Suprapubic skin (tissue), 4 donors: Measurements from ENCODE around the gene EOGT. TPM values are rescaled to one million over a fixed set of nuclear protein-coding genes. Genes with fewer than 3 reads are reported as not detected.

ENCODE experiments used
- DNase-seq, 2 donors: peaks; one replicate each; pipeline ENCODE4 v3.0.0-alpha.2; 2019; ENCODE audit warnings: low spot score in 2 of 2
- H3K27ac ChIP-seq: fragments of 200-600 bp; sonication (generic); one replicate; pipeline ENCODE4 v1.5.1; 2019
- H3K27me3 ChIP-seq: fragments of 200-600 bp; sonication (generic); one replicate; pipeline ENCODE4 v1.5.1; 2019
- H3K36me3 ChIP-seq: fragments of 200-600 bp; sonication (generic); one replicate; pipeline ENCODE4 v1.5.1; 2019
- H3K4me1 ChIP-seq: fragments of 200-600 bp; sonication (generic); one replicate; pipeline ENCODE4 v1.5.1; 2019
- H3K4me3 ChIP-seq: fragments of 200-600 bp; sonication (generic); one replicate; pipeline ENCODE4 v1.5.1; 2019; ENCODE audit warnings: mild to moderate bottlenecking
- H3K9me3 ChIP-seq: fragments of 200-600 bp; sonication (generic); one replicate; pipeline ENCODE4 v1.5.1; 2019
- EP300 ChIP-seq: sonication (generic); formaldehyde crosslinking; IDR thresholded peaks from one replicate; pipeline ENCODE4 v1.6.1; 2017; ENCODE audit warnings: antibody characterized with exemption
- POLR2A ChIP-seq, 2 donors: fragments of 450-650 bp; IDR thresholded peaks; one replicate each; pipeline ENCODE4 v1.6.1; 2017; ENCODE audit warnings: antibody characterized with exemption in 2 of 2, mild to moderate bottlenecking in 2 of 2, moderate library complexity in 2 of 2
- POLR2AphosphoS5 ChIP-seq, 3 donors: sonication (generic); formaldehyde crosslinking; IDR thresholded peaks; one replicate each; pipeline ENCODE4 v1.6.1; 2017; ENCODE audit warnings: antibody characterized with exemption in 3 of 3
- whole genome bisulfite sequencing: methylation state at CpG from one replicate; pipeline ENCODE4 v1.1.5; 2018; 5-methylcytosine and 5-hydroxymethylcytosine counted together
- total RNA-seq, 4 donors: library from RNA; depleted of rRNA; stranded (reverse); fragments of >200 nt; gene quantifications; one replicate each; pipeline ENCODE4 v1.1.0, GENCODE V29; 2016
- TF ChIP-seq, protein P1 (sequence below), 2 donors: fragments of 200-600 bp in 1 of 2; fragments of 450-650 bp in 1 of 2; sonication (generic) in 1 of 2; IDR thresholded peaks; one replicate each; pipeline ENCODE4 v1.5.1; 2016 to 2019; ENCODE audit warnings: antibody characterized with exemption in 2 of 2, mild to moderate bottlenecking in 1 of 2, moderate library complexity in 1 of 2

EOGT gene
- total RNA-seq, 4 donors from 2014 or later, result 15.3 to 27.8 (median 20.9) TPM

DNA sequence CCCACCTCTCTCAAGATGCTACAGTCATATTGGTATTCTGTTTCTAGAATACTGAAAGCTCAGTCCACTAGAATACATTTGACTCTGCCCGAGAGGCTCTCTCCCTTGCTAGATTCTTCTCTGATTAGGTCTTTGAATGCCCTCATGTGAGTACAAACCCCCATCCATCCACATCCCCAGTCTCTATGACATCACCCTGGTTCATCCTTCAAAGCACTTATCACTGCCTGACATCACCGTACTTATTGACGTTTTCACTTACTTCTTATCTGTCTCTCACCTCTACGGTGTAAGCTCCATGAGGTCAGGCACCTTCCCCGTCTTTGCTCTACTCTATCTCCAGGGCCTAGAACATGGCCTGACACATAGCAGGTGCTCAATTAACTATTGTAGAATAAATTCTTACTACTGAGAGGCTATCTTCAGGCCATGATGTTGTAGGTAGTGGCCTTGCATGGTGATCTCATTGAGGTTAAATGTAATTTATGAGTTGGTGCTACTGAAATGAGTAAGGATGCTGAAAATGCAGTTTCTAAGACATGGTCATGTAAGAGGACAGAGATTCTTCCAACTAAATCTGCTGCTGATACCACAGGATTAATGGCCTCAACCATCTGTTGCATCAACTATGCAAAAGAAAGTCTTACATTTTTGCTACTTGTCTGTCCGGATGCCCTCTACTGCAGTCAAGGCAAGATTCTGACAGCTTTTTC lies 26.8 kb downstream of the EOGT start:
- Histone ChIP-seq H3K27ac (no peak overlapping the region), H3K9me3 (no peaks in the 10 kb centered on the region), H3K4me3 (no peak overlapping the region), H3K36me3 (peaks cover 81% of the 10 kb centered on the region), H3K27me3 (no peaks in the 10 kb centered on the region), H3K4me1 (no peaks in the 10 kb centered on the region)
- no peak for TF ChIP-seq POLR2AphosphoS5 (IDR thresholded peaks at IDR 0.05)
- TF ChIP-seq POLR2A (IDR thresholded peaks at IDR 0.05), result no peak
- no peak for TF ChIP-seq EP300
- TF ChIP-seq, protein P1, sequence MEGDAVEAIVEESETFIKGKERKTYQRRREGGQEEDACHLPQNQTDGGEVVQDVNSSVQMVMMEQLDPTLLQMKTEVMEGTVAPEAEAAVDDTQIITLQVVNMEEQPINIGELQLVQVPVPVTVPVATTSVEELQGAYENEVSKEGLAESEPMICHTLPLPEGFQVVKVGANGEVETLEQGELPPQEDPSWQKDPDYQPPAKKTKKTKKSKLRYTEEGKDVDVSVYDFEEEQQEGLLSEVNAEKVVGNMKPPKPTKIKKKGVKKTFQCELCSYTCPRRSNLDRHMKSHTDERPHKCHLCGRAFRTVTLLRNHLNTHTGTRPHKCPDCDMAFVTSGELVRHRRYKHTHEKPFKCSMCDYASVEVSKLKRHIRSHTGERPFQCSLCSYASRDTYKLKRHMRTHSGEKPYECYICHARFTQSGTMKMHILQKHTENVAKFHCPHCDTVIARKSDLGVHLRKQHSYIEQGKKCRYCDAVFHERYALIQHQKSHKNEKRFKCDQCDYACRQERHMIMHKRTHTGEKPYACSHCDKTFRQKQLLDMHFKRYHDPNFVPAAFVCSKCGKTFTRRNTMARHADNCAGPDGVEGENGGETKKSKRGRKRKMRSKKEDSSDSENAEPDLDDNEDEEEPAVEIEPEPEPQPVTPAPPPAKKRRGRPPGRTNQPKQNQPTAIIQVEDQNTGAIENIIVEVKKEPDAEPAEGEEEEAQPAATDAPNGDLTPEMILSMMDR (IDR thresholded peaks at IDR 0.05), result no peak
- no peak for DNase-seq
- 95% methylated on average over 6 of the region's 6 CpGs for WGBS

DNA sequence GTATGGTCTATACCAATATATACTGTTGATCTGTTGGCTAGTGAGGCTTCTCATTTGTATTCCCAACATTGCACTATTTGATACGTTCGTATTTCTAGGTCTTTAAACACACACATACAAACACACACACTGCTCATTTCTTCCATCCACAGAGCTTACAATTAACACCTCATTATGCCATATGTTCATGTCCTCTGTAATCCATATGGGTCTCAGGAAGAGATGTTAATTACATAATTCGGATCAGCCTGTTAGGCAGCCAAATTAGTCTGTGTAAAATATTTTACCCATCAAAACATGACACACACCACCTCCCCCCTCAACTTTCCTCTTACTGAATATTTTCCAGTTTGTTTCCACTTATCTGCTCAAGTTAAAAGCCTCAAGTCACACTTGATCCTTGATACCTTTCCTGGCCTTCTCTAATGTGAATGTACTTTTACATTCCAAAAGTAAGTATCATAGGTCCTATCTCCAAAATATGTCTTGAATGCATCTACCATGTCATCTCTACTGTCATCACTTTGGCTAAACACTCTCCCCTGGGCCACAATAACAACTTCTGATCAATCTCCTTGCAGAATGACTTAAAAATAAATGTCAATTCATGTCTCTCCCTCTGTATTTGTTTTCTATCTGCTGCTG lies 28.2 kb downstream of the EOGT start:
- WGBS, result 92% methylated on average over 2 of the region's 3 CpGs
- peaks cover 87% of the 10 kb centered on the region for H3K36me3 ChIP-seq
- TF ChIP-seq POLR2AphosphoS5 (IDR thresholded peaks at IDR 0.05) (no peak), EP300 (no peak), POLR2A (IDR thresholded peaks at IDR 0.05) (no peak)
- TF ChIP-seq, protein P1 (IDR thresholded peaks at IDR 0.05), result no peak
- no peak overlapping the region for H3K4me3 ChIP-seq
- no peaks in the 10 kb centered on the region for H3K27me3 ChIP-seq
- H3K9me3 ChIP-seq, result no peaks in the 10 kb centered on the region
- no peak for DNase-seq
- H3K27ac ChIP-seq, result no peak overlapping the region
- no peaks in the 10 kb centered on the region for H3K4me1 ChIP-seq

DNA sequence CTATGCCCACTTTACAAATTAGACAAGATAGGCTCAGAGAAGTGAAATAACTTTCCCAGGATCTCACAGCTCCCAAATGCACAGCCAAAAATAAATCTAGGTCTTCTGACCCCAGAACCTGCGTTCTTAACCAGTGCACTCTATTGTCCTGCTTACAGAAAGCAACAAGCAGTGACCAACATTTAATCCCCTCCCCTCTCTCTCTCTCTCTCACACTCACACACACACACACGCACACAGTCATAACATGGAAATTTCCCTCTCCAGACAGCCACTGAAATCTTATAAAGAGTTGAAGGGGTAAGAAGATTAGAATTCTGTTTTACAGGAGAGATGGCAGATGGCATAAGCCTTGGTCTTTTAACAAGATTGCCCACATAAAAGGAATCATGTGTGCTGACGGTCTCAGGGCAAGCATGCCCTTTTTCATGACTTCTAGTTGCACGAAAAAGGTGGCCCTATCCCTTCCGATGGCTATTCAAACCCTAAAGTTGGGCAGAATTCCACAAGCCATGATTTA lies 29.4 kb downstream of the EOGT start:
- WGBS, result 75% methylated on average over 5 of the region's 5 CpGs
- Histone ChIP-seq H3K27me3 (no peaks in the 10 kb centered on the region), H3K4me3 (no peak overlapping the region), H3K4me1 (no peaks in the 10 kb centered on the region), H3K27ac (no peak overlapping the region), H3K36me3 (peaks cover 95% of the 10 kb centered on the region), H3K9me3 (no peaks in the 10 kb centered on the region)
- DNase-seq, result no peak
- TF ChIP-seq POLR2A (IDR thresholded peaks at IDR 0.05) (no peak), POLR2AphosphoS5 (IDR thresholded peaks at IDR 0.05) (no peak), EP300 (no peak)
- TF ChIP-seq, protein P1 (IDR thresholded peaks at IDR 0.05), result no peak

DNA sequence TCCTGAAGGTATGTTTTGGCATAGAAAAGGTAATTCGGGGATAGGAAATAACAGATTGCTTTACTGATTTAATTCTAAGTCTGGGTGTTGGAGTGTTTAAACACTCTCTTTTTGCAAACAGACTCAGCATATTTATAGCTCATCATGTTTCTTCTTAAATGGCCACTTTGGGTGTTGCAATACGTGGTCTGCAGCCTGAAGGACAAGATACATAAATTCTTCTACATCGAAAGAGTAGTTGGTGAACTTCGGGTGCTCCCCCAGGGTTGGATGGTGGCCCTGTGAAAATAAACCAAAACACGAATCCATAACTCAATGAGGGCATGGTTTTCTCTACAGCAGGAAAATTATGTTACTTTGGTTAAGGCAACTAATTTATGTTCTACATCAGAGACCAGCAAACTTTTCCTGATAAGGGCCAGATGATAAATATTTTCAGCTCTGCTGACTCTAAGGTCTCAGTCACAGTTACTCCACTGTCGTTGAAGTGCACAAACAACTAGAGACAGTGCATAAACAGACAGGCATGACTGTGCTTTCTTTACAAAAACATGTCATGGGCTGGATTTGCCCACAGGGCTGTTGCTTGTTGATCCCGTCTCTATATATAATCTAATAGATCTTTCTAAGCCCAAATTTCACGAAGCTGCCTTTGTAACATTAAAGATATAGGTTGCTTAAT lies 35.9 kb downstream of the EOGT start:
- WGBS, result 79% methylated on average over 8 of the region's 8 CpGs
- Histone ChIP-seq H3K36me3 (peaks cover 62% of the 10 kb centered on the region), H3K4me3 (no peak overlapping the region), H3K4me1 (no peaks in the 10 kb centered on the region), H3K9me3 (no peaks in the 10 kb centered on the region), H3K27ac (no peak overlapping the region), H3K27me3 (no peaks in the 10 kb centered on the region)
- no peak for TF ChIP-seq EP300
- TF ChIP-seq POLR2AphosphoS5 (IDR thresholded peaks at IDR 0.05), result no peak
- TF ChIP-seq, protein P1 (IDR thresholded peaks at IDR 0.05), result no peak
- no peak for TF ChIP-seq POLR2A (IDR thresholded peaks at IDR 0.05)
- no peak for DNase-seq

DNA sequence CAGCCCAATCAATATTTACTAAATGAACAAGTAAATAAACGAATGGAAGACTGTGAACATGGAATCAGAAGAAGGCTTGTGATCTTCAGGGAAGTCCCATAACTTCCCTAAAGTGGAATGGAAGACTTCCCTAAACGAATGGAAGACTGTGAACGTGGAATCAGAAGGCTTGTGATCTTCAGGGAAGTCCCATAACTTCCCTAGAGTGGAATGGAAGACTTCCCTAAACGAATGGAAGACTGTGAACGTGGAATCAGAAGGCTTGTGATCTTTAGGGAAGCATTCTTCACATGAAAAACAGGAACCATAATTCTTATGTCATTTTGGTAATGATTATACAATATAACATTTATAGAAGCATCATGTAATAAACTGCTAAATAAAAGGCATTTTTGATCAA lies 38.8 kb downstream of the EOGT start:
- Histone ChIP-seq H3K27me3 (no peaks in the 10 kb centered on the region), H3K36me3 (peaks cover 34% of the 10 kb centered on the region), H3K4me3 (no peak overlapping the region), H3K4me1 (no peaks in the 10 kb centered on the region), H3K9me3 (no peaks in the 10 kb centered on the region), H3K27ac (no peak overlapping the region)
- no peak for DNase-seq
- TF ChIP-seq EP300 (no peak), POLR2AphosphoS5 (IDR thresholded peaks at IDR 0.05) (no peak), POLR2A (IDR thresholded peaks at IDR 0.05) (no peak)
- TF ChIP-seq, protein P1 (IDR thresholded peaks at IDR 0.05), result no peak
- WGBS, result 82% methylated on average over 5 of the region's 5 CpGs
